Colonic mucosa (tissue), 4 donors: Measurements from ENCODE around the gene DOC2A. TPM values are rescaled to one million over a fixed set of nuclear protein-coding genes. Genes with fewer than 3 reads are reported as not detected.

Source experiments
- DNase-seq: peaks from one replicate; pipeline ENCODE4 v3.0.0-alpha.2; 2020
- H3K27ac ChIP-seq: fragments of 200-600 bp; one replicate; pipeline ENCODE4 v1.8.0; 2021
- H3K27me3 ChIP-seq: fragments of 200-600 bp; one replicate; pipeline ENCODE4 v1.8.0; 2021
- H3K36me3 ChIP-seq: fragments of 200-600 bp; one replicate; pipeline ENCODE4 v1.8.0; 2021
- H3K4me1 ChIP-seq: fragments of 200-600 bp; one replicate; pipeline ENCODE4 v1.8.0; 2021; ENCODE audit warnings: mild to moderate bottlenecking
- H3K4me3 ChIP-seq: fragments of 200-600 bp; one replicate; pipeline ENCODE4 v1.8.0; 2021
- H3K9ac ChIP-seq, 2 donors: one replicate each; pipeline ENCODE4 v1.7.0; 2013; ENCODE audit warnings: control low read depth in 2 of 2, low read depth in 2 of 2, low read length in 2 of 2
- H3K9me3 ChIP-seq: fragments of 200-600 bp; one replicate; pipeline ENCODE4 v1.8.0; 2021
- intact Hi-C: fragments of 100-400 bp; cut with DNase I; formaldehyde crosslinking; loops from one replicate; pipeline ENCODE4 v1.14.1; 2022
- total RNA-seq, 2 donors: library from RNA; stranded (reverse); fragmentation: NEBNext Ultra II Directional in 1 of 2; extraction: Animal tissue kit (Norgen Biotek cat#: 25700) in 1 of 2; gene quantifications; one replicate each; pipeline ENCODE4 v1.2.1, GENCODE V29; 2021
- TF ChIP-seq, protein P1 (sequence below): fragments of 200-600 bp; IDR thresholded peaks from one replicate; pipeline ENCODE4 v1.8.0; 2022; ENCODE audit warnings: antibody characterized with exemption, mild to moderate bottlenecking
- donor health status: healthy.
- donor health status: DM: no; HTN: no; CAD: no.
- donor health status: DM: no; HTN: no; CAD: no.

The DOC2A gene
- total RNA-seq, 2 donors from 2014 or later = 4.8 to 12.9 TPM

GRCh38 chr16:29986931-29987330 is 23.9 kb downstream of the DOC2A start:
- Histone ChIP-seq H3K27me3 (no peaks in the 10 kb centered on the region), H3K27ac (no peak overlapping the region), H3K4me1 (peaks cover 4% of the 10 kb centered on the region), H3K4me3 (no peak overlapping the region), H3K9me3 (no peaks in the 10 kb centered on the region), H3K36me3 (peaks cover 8% of the 10 kb centered on the region), H3K9ac (no peak overlapping the region)
- no peak for DNase-seq
- intact Hi-C loops = no loop called here
- TF ChIP-seq, protein P1, sequence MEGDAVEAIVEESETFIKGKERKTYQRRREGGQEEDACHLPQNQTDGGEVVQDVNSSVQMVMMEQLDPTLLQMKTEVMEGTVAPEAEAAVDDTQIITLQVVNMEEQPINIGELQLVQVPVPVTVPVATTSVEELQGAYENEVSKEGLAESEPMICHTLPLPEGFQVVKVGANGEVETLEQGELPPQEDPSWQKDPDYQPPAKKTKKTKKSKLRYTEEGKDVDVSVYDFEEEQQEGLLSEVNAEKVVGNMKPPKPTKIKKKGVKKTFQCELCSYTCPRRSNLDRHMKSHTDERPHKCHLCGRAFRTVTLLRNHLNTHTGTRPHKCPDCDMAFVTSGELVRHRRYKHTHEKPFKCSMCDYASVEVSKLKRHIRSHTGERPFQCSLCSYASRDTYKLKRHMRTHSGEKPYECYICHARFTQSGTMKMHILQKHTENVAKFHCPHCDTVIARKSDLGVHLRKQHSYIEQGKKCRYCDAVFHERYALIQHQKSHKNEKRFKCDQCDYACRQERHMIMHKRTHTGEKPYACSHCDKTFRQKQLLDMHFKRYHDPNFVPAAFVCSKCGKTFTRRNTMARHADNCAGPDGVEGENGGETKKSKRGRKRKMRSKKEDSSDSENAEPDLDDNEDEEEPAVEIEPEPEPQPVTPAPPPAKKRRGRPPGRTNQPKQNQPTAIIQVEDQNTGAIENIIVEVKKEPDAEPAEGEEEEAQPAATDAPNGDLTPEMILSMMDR = no peak

DNA sequence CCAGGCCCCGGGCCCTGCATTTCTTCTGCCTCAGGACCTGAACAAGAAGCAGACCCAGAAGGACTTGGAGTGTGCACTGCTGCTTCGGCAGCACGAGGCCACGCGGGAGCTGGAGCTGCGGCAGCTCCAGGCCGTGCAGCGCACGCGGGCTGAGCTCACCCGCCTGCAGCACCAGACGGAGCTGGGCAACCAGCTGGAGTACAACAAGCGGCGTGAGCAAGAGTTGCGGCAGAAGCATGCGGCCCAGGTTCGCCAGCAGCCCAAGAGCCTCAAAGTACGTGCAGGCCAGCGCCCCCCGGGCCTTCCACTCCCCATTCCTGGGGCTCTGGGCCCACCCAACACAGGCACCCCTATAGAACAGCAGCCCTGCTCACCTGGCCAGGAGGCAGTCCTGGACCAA is 24.6 kb downstream of the DOC2A start:
- Histone ChIP-seq H3K4me1 (peaks cover 4% of the 10 kb centered on the region), H3K9ac (no peak overlapping the region), H3K9me3 (no peaks in the 10 kb centered on the region), H3K27me3 (no peaks in the 10 kb centered on the region), H3K27ac (no peak overlapping the region), H3K4me3 (no peak overlapping the region), H3K36me3 (peaks cover 8% of the 10 kb centered on the region)
- intact Hi-C loops = no loop called here
- DNase-seq = no peak
- TF ChIP-seq, protein P1 = no peak

DNA sequence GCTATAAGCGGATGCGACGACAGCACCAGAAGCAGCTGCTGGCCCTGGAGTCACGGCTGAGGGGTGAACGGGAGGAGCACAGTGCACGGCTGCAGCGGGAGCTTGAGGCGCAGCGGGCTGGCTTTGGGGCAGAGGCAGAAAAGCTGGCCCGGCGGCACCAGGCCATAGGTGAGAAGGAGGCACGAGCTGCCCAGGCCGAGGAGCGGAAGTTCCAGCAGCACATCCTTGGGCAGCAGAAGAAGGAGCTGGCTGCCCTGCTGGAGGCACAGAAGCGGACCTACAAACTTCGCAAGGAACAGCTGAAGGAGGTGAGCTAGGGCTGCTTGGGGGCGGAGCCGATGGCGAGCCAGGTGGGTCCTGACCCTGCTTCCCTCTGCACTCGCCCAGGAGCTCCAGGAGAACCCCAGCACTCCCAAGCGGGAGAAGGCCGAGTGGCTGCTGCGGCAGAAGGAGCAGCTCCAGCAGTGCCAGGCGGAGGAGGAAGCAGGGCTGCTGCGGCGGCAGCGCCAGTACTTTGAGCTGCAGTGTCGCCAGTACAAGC is 25.5 kb downstream of the DOC2A start:
- Histone ChIP-seq H3K9me3 (no peaks in the 10 kb centered on the region), H3K27ac (no peak overlapping the region), H3K9ac (no peak overlapping the region), H3K4me1 (peaks cover 4% of the 10 kb centered on the region), H3K36me3 (peaks cover 8% of the 10 kb centered on the region), H3K27me3 (no peaks in the 10 kb centered on the region), H3K4me3 (no peak overlapping the region)
- intact Hi-C loops = no loop called here
- no peak for DNase-seq
- TF ChIP-seq, protein P1 = no peak

GRCh38 chr16:29984764-29985147 is 26.1 kb downstream of the DOC2A start:
- DNase-seq = no peak
- Histone ChIP-seq H3K9me3 (no peaks in the 10 kb centered on the region), H3K27ac (no peak overlapping the region), H3K27me3 (no peaks in the 10 kb centered on the region), H3K4me1 (peaks cover 2% of the 10 kb centered on the region), H3K36me3 (peaks cover 12% of the 10 kb centered on the region), H3K4me3 (no peak overlapping the region), H3K9ac (no peak overlapping the region)
- intact Hi-C loops = no loop called here
- TF ChIP-seq, protein P1 = no peak

DNA sequence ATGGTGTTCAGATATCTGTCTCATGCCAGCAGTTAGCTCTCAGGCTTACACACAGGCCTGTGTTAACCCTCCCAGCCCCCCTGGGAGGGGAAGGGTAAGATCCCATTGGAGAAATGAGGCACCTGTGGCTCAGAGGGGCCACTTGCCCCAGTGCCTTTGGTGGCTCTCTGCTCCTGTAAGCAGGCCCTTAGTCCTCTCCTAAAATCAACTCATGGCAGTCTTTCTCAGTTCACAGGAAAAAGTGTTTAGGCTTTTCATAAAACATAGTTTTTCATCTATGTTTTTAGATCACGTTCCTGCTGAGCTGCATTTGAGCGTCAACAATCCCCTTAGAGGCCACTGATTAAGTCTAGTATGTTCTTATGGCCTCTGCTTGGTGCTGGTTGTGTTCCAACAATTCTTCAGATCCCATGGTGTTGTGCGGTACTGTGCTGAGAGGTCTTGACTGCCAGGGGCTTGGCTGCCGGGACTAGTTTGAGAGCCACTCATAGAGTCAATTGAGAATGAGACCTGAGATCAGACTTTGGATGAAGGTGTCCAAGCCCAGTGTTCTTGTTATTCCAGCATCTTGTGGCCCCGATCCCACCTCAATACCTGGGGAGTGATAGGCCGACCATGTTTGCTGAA is 26.6 kb downstream of the DOC2A start:
- H3K9ac ChIP-seq = no peak overlapping the region
- no peaks in the 10 kb centered on the region for H3K27me3 ChIP-seq
- H3K4me3 ChIP-seq = no peak overlapping the region
- intact Hi-C loops = no loop called here
- DNase-seq = no peak
- H3K4me1 ChIP-seq = no peaks in the 10 kb centered on the region
- H3K36me3 ChIP-seq = peaks cover 13% of the 10 kb centered on the region
- TF ChIP-seq, protein P1 = no peak
- no peak overlapping the region for H3K27ac ChIP-seq
- no peaks in the 10 kb centered on the region for H3K9me3 ChIP-seq
